Measurements from ENCODE around the gene ANKLE1. TPM values are rescaled to one million over a fixed set of nuclear protein-coding genes. Genes with fewer than 3 reads are reported as not detected.

The ANKLE1 gene
- total RNA-seq, 2 donors from 2014 or later: 0.27 to 0.44 TPM

DNA sequence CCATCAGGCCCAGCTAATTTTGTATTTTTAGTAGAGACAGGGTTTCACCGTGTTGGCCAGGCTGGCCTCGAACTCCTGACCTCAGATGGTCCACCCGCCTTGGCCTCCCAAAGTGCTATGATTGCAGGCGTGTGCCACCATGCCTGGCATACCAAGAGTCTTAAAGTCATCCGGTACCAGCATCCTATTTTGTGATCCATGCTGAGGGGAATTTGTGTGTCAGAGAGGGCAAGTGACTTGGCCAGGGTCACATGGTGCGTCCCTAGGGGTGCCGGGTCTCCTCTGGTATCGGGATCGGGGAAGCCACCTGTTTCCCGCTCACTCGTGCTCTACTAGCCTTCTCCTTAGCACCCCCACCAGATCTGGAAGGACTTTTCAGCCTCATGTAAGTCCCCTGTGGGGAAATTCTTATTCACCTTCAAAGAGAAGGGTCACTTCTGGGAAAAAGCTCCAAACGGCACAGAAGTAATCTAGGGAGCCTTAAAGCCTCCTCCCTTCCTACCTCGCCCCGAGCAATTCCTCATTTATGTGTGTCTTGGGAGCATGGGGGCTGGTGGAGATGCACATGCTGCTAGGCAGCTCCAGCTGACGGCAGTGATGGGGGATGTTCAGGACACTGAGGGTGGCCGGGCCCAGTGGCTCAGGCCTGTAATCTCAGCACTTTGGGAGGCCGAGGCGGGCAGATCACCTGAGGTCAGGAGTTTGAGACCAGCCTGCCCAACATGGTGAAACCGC, 6.1 kb upstream of the ANKLE1 start:
- no peak overlapping the region for H3K4me3 ChIP-seq
- H3K27ac ChIP-seq: no peak overlapping the region
- no peak for DNase-seq
- no peaks in the 10 kb centered on the region for H3K36me3 ChIP-seq
- no peak overlapping the region for H3K9ac ChIP-seq (ENCODE audit: low read depth in 2 of 2, low read length in 2 of 2)
- intact Hi-C loops (cut with DNase I): no loop called here
- no peak for TF ChIP-seq CTCF (IDR thresholded peaks at IDR 0.05)
- H3K9me3 ChIP-seq: no peaks in the 10 kb centered on the region
- no peaks in the 10 kb centered on the region for H3K27me3 ChIP-seq
- H3K4me1 ChIP-seq: no peaks in the 10 kb centered on the region

GRCh38 chr19:17279436-17279835, 2.3 kb upstream of the ANKLE1 start:
- Histone ChIP-seq H3K27ac (no peak overlapping the region), H3K9ac (ENCODE audit: low read depth in 2 of 2, low read length in 2 of 2) (no peak overlapping the region), H3K27me3 (peaks cover 8% of the 10 kb centered on the region), H3K36me3 (no peaks in the 10 kb centered on the region), H3K9me3 (no peaks in the 10 kb centered on the region), H3K4me1 (peaks cover 12% of the 10 kb centered on the region), H3K4me3 (no peak overlapping the region)
- intact Hi-C loops (cut with DNase I): no loop called here
- DNase-seq: no peak
- no peak for TF ChIP-seq CTCF (IDR thresholded peaks at IDR 0.05)

GRCh38 chr19:17282488-17283125, 906 bp downstream of the ANKLE1 start:
- no peak overlapping the region for H3K27ac ChIP-seq
- H3K4me1 ChIP-seq: peaks cover 12% of the 10 kb centered on the region
- H3K9ac ChIP-seq (ENCODE audit: low read depth in 2 of 2, low read length in 2 of 2): peak overlapping the region in 1 of 2 donors; percentile 34
- peaks cover 8% of the 10 kb centered on the region for H3K27me3 ChIP-seq
- TF ChIP-seq CTCF (IDR thresholded peaks at IDR 0.05): peak; percentile 93
- no peaks in the 10 kb centered on the region for H3K9me3 ChIP-seq
- no peaks in the 10 kb centered on the region for H3K36me3 ChIP-seq
- peak; percentile 87 for DNase-seq
- intact Hi-C loops (cut with DNase I): loop anchor here (2.0 kb wide), 2 partner anchors 78 to 214 kb away; no protein-coding TSS in a partner anchor
- peak overlapping the region; percentile 24 for H3K4me3 ChIP-seq

- H3K9ac ChIP-seq (ENCODE audit: low read depth in 2 of 2, low read length in 2 of 2): no peak overlapping the region
- intact Hi-C loops (cut with DNase I): loop anchor here (2.0 kb wide), 2 partner anchors 79 to 215 kb away; no protein-coding TSS in a partner anchor
- peaks cover 12% of the 10 kb centered on the region for H3K4me1 ChIP-seq
- no peak for DNase-seq
- no peak for TF ChIP-seq CTCF (IDR thresholded peaks at IDR 0.05)
- no peak overlapping the region for H3K4me3 ChIP-seq
- peaks cover 8% of the 10 kb centered on the region for H3K27me3 ChIP-seq
- no peak overlapping the region for H3K27ac ChIP-seq
- no peaks in the 10 kb centered on the region for H3K36me3 ChIP-seq
- H3K9me3 ChIP-seq: no peaks in the 10 kb centered on the region
These were observed 1.8 kb downstream of the ANKLE1 start for GRCh38 chr19:17283504-17283996.

- no peak overlapping the region for H3K4me3 ChIP-seq
- no peak for DNase-seq
- no peak overlapping the region for H3K9ac ChIP-seq (ENCODE audit: low read depth in 2 of 2, low read length in 2 of 2)
- H3K4me1 ChIP-seq: peaks cover 12% of the 10 kb centered on the region
- H3K27me3 ChIP-seq: peaks cover 8% of the 10 kb centered on the region
- no peak overlapping the region for H3K27ac ChIP-seq
- H3K36me3 ChIP-seq: no peaks in the 10 kb centered on the region
- intact Hi-C loops (cut with DNase I): no loop called here
- no peaks in the 10 kb centered on the region for H3K9me3 ChIP-seq
- no peak for TF ChIP-seq CTCF (IDR thresholded peaks at IDR 0.05)
These were observed 3.9 kb downstream of the ANKLE1 start for GRCh38 chr19:17285415-17286135.
